ENCODE measurements around the gene AFAP1L2. TPM values are rescaled to one million over a fixed set of nuclear protein-coding genes. Genes with fewer than 3 reads are reported as not detected.

AFAP1L2 gene
- total RNA-seq, 1 donor from 2014 or later, result 0.98 TPM

DNA sequence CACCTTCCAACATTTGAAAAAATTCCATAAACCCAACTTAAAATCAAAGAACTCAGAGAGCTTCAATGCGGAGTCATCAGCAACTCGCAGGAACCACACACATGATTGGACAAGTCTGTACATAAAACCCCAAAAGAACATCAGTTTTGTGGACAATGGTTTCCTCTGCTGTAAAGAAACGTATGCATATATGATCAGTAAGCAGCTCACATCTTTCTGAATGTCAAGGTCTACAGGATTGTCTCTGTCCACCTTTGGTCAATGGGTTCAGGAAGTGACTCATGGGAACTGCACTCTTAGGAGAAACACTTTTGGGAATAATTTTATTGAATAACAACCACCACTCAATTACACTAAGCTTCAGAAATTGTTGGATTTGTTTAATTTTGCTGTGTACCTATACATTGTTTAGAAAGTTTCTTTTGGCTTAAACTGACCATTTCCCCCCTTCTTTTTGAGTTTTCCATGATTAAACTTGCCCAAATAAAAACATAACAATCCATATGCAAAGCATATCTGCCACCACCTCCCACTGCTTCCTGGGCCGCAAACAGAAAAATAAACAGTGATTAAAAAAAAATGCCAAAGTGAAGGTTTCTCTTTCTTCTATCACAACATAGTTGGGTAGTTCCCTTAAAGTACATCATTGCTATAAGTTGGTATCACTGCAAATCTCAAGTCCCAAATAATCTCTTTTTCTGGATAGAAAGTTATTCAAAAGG lies 27.3 kb upstream of the AFAP1L2 start:
- H3K27me3 Mint-ChIP-seq, result no peaks in the 10 kb centered on the region

DNA sequence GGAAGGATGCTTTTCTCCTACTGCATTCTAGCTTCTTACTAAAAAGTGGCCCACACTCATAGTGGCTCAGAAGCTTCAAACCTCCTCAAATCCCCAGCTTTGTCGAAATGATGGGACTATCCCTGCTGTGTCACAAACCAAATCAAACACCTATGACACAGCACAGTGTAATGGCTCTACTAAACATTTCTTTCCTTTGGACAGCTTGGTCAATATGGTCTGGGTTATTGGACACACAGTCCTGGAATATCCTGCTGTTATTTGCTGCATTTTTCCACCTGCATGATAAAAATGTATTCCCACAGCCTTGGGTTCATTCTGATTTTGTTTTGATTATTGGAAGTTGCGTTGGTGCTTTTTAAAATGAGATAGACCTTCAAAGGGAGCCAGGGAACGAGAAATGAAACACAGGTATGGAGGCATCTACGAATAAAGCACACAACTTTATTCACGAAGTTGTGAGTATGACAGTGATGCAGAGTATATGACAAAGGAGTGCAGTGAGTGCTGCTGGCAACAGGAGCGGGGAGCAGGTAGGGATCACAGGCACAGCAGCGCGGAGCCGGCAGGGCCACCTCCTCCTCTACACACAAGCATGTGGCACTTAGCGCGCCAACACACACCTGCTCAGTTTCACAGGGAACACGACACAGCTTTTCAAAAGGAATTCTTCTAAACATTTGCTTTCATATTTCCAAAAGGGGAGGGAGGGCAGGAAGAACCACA lies 26.5 kb upstream of the AFAP1L2 start:
- H3K4me3 Mint-ChIP-seq (ENCODE audit: low read depth), result no peak overlapping the region
- H3K27me3 Mint-ChIP-seq, result no peaks in the 10 kb centered on the region
- no peak for DNase-seq (ENCODE audit: low spot score, unreplicated experiment)
- TF ChIP-seq, protein P1, sequence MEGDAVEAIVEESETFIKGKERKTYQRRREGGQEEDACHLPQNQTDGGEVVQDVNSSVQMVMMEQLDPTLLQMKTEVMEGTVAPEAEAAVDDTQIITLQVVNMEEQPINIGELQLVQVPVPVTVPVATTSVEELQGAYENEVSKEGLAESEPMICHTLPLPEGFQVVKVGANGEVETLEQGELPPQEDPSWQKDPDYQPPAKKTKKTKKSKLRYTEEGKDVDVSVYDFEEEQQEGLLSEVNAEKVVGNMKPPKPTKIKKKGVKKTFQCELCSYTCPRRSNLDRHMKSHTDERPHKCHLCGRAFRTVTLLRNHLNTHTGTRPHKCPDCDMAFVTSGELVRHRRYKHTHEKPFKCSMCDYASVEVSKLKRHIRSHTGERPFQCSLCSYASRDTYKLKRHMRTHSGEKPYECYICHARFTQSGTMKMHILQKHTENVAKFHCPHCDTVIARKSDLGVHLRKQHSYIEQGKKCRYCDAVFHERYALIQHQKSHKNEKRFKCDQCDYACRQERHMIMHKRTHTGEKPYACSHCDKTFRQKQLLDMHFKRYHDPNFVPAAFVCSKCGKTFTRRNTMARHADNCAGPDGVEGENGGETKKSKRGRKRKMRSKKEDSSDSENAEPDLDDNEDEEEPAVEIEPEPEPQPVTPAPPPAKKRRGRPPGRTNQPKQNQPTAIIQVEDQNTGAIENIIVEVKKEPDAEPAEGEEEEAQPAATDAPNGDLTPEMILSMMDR (IDR thresholded peaks at IDR 0.05; ENCODE audit: unreplicated experiment), result no peak
- no peaks in the 10 kb centered on the region for H3K4me1 Mint-ChIP-seq (ENCODE audit: low read depth)
- no peak overlapping the region for H3K27ac Mint-ChIP-seq
- no peaks in the 10 kb centered on the region for H3K9me3 Mint-ChIP-seq (ENCODE audit: low read depth)
- peaks cover 9% of the 10 kb centered on the region for H3K36me3 Mint-ChIP-seq (ENCODE audit: insufficient read depth)

More for the DNA sequence above, 27.3 kb upstream of the AFAP1L2 start:
- Mint-ChIP-seq H3K9me3 (ENCODE audit: low read depth) (no peaks in the 10 kb centered on the region), H3K4me1 (ENCODE audit: low read depth) (no peaks in the 10 kb centered on the region), H3K36me3 (ENCODE audit: insufficient read depth) (peaks cover 15% of the 10 kb centered on the region), H3K4me3 (ENCODE audit: low read depth) (no peak overlapping the region), H3K27ac (no peak overlapping the region)
- no peak for DNase-seq (ENCODE audit: low spot score, unreplicated experiment)
- TF ChIP-seq, protein P1 (IDR thresholded peaks at IDR 0.05; ENCODE audit: unreplicated experiment), result no peak

GRCh38 chr10:114429581-114430335 lies 25.5 kb upstream of the AFAP1L2 start:
- DNase-seq (ENCODE audit: low spot score, unreplicated experiment), result no peak
- Mint-ChIP-seq H3K4me3 (ENCODE audit: low read depth) (no peak overlapping the region), H3K36me3 (ENCODE audit: insufficient read depth) (peaks cover 9% of the 10 kb centered on the region), H3K27ac (no peak overlapping the region), H3K4me1 (ENCODE audit: low read depth) (no peaks in the 10 kb centered on the region), H3K9me3 (ENCODE audit: low read depth) (no peaks in the 10 kb centered on the region), H3K27me3 (no peaks in the 10 kb centered on the region)
- TF ChIP-seq, protein P1 (IDR thresholded peaks at IDR 0.05; ENCODE audit: unreplicated experiment), result no peak

DNA sequence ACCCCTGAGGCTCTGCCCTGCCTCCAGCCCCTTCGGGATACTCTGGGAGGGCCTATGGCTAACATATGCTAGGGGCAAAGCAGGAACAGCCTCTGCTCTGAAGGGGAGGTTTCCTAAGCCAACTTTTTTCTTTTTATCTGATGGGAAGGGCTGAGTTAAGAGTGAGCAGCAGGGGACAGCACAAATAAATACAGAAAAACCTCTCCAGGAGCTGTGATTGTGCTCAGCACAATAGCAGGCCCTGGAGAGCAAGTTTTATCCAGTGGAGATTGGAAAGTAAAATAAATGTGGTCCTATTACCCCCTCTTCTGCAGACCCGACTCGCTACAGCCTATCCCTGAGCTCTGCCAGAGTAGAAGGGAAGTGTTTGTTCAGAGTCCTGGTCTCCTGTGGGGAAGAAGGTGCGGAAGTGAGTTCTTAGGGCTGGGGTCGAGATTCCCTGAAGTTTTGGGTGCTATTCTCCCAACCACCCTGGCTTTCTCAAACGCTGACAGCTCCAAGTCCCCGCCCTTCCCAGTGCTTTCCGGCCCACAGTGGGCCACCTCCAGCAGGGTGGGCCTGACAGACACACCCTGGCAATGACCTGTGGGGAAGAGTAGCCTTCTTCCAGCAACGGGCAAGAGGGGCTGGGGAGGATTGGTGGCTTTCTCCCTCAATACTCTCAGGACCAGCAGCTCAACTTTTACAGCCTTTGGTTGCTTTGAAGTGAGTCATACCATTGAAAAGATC lies 23.0 kb upstream of the AFAP1L2 start:
- no peak overlapping the region for H3K27ac Mint-ChIP-seq

More for the DNA sequence above, 23.0 kb upstream of the AFAP1L2 start:
- no peak overlapping the region for H3K4me3 Mint-ChIP-seq (ENCODE audit: low read depth)
- peaks cover 9% of the 10 kb centered on the region for H3K36me3 Mint-ChIP-seq (ENCODE audit: insufficient read depth)
- no peak for DNase-seq (ENCODE audit: low spot score, unreplicated experiment)
- H3K9me3 Mint-ChIP-seq (ENCODE audit: low read depth), result no peaks in the 10 kb centered on the region
- TF ChIP-seq, protein P1 (IDR thresholded peaks at IDR 0.05; ENCODE audit: unreplicated experiment), result no peak
- H3K4me1 Mint-ChIP-seq (ENCODE audit: low read depth), result no peaks in the 10 kb centered on the region
- H3K27me3 Mint-ChIP-seq, result no peaks in the 10 kb centered on the region

Measured in progenitor cell of endocrine pancreas (in vitro differentiated cells).